AG08396 (cell line): ENCODE results near the gene B3GNT7.
"Not testable (repeated sequence)": the region's sequence is repeated elsewhere in the genome, so short reads cannot be mapped to it uniquely, and the experiment has no call there.

ENCODE experiments used
- DNase-seq: peaks from one replicate; pipeline ENCODE4 v3.0.0; 2012; ENCODE audit warnings: low spot score, mixed read lengths

B3GNT7 gene

DNA sequence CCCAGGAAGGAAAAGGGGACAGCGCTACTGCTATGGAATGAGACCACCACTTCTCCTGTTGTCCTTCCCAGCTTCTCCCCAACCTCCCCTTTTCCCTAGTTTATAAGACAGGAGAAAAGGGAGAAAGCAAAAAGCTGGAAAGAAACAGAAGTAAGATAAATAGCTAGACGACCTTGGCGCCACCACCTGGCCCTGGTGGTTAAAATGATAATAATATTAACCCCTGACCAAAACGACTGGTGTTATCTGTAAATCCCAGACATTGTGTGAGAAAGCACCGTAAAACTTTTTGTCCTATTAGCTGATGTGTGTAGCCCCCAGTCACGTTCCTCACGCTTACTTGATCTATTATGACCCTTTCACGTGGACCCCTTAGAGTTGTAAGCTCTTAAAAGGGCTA is 5.2 kb downstream of the B3GNT7 start:
- not testable (repeated sequence) for DNase-seq

- DNase-seq, result not testable (repeated sequence)
Observed at GRCh38 chr2:231401101-231401500, 5.6 kb downstream of the B3GNT7 start.

DNA sequence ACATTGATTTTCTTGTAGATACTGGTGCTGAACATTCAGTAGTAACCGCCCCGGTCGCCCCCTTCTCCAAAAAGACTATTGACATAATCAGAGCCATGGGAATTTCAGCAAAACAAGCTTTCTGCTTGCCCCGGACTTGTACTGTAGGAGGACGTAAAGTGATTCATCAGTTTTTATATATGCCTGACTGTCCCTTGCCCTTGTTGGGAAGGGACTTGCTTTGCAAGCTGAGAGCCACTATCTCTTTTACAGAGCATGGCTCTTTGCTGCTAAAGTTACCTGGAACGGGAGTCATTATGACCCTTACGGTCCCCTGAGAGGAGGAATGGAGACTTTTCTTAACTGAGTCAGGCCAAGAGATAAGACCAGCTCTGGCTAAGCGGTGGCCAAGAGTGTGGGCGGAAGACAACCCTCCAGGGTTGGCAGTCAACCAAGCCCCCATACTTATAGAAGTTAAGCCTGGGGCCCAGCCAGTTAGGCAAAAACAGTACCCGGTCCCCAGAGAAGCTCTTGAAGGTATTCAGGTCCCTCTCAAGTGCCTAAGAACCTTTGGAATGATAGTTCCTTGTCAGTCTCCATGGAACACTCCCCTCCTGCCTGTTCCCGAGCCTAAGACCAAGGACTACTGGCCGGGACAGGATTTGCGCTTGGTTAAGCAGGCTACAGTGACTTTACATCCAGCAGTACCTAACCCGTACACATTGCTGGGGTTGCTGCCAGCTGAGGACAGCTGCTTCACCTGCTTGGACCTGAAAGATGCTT is 8.1 kb downstream of the B3GNT7 start:
- DNase-seq, result not testable (repeated sequence)

DNA sequence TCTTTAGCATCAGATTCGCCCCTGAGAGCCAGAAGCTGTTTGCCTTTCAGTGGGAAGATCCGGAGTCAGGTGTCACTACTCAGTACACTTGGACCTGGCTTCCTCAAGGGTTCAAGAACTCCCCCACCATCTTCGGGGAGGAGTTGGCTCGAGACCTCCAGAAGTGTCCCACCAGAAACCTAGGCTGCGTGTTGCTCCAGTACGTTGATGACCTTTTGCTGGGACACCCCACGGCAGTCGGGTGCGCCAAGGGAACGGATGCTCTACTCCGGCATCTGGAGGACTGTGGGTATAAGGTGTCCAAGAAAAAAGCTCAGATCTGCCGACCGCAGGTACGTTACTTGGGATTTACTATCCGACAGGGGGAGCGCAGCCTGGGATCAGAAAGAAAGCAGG is 8.7 kb downstream of the B3GNT7 start:
- DNase-seq, result not testable (repeated sequence)

DNA sequence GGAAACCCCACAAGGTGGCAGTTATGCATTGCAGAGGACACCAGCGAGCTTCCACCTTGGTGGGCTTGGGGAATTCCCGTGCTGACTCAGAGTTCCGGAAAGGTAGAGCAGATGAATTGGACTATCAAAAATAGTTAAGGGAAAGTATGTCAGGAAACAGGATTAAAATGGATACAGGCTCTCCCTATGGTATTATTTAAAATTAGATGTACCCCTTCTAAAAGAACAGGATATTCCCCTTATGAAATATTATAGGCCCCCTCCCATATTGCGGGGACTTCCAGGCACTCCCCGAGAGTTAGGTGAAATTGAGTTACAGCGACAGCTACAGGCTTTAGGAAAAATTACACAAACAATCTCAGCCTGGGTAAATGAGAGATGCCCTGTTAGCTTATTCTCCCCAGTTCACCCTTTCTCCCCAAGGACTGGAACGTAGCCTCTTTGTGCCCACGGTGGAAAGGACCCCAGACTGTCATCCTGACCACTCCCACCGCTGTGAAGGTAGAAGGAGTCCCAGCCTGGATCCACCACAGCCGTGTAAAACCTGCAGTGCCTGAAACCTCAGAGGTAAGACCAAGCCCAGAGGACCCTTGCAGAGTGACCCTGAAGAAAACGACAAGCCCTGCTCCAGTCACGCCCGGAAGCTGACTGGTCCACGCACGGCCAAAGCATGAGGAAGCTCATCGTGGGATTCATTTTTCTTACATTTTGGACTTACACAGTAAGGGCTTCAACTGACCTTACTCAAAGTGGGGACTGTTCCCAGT is 10.3 kb downstream of the B3GNT7 start:
- DNase-seq, result not testable (repeated sequence)

- not testable (repeated sequence) for DNase-seq
Observed at GRCh38 chr2:231407686-231408085, 12.2 kb downstream of the B3GNT7 start.

DNA sequence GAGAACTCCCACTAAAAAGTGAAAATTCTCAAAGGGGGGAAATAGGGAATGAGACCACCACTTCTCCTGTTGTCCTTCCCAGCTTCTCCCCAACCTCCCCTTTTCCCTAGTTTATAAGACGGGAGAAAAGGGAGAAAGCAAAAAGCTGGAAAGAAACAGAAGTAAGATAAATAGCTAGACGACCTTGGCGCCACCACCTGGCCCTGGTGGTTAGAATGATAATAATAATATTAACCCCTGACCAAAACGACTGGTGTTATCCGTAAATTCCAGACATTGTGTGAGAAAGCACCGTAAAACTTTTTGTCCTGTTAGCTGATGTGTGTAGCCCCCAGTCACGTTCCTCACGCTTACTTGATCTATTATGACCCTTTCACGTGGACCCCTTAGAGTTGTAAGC is 12.8 kb downstream of the B3GNT7 start:
- not testable (repeated sequence) for DNase-seq

GRCh38 chr2:231409776-231410175 is 14.3 kb downstream of the B3GNT7 start:
- DNase-seq, result no peak

DNA sequence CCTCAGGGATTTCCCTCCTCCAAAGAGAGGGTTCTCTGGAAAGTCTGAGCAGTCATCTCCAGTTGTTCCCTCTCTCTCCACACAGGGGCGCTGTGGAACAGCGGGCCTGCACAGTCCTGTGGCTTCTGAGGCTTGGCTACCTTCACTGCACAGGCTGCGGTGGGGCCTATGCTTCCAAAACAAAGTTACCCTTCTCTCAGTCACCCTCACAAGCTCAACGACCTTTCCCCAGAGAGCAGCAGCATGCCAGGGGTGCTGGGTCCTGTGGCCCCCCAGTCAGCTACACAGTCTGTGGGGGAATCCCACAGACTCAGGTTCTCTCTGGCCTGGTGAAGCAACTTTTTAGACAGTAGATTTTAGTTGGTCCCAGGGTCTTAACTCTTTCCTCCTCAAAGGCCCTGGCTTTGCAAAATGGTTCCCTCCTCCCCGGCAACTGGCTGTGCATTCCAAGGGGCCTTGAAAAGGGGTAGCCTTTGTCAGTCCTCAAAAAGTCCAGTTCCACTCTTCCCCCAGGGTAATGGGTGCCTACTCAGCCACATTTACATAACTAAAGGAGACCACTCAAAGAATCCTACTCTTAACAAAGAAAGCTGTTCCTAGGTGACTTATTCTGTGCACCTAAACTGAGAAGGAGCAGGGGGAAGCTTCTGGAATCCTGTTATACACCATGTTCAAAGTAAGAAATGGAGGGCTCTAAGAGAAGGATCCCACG is 14.9 kb downstream of the B3GNT7 start:
- DNase-seq, result no peak

DNA sequence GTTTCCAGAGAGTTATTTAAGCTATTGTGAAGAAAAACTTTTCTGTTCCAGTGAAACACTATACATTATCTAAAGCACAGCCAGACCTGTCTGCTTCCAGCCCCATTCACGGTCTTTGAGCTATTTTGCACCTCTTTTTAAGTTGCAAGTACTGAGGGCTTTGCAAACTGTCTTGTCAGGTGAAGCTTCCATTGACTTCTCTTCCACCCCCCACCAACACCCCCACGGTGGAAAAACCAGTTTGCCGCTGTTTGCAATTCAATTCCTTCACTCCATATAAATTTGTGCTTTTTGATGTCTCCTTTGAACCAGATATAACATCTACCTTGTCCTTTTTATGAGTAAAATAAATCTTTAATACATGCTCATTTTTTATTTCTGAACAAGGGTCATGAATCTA is 15.7 kb downstream of the B3GNT7 start:
- DNase-seq, result no peak

GRCh38 chr2:231411831-231412617 is 16.5 kb downstream of the B3GNT7 start:
- peak; percentile 93 for DNase-seq

DNA sequence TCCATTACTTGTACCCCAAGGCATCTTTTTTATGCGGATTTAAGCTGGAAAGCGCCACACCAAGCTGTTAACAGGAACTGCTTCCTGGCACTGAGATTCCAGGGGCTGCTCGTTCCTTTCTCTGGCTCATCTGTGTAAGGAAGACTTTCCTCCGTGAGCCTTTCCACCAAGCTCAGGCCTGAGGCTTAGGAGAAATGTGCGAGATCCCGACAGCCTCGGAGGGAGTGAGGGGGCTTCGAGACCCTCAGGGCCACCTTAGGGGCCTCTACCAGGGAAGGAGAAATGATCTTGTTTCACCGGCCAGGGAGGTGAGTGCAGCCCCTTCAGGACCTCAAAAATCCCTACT is 17.1 kb downstream of the B3GNT7 start:
- no peak for DNase-seq

GRCh38 chr2:231413456-231413855 is 17.9 kb downstream of the B3GNT7 start:
- DNase-seq, result no peak

GRCh38 chr2:231413921-231414476 is 18.5 kb downstream of the B3GNT7 start:
- DNase-seq, result no peak

- DNase-seq, result no peak
Observed at GRCh38 chr2:231415029-231415428, 19.5 kb downstream of the B3GNT7 start.

DNA sequence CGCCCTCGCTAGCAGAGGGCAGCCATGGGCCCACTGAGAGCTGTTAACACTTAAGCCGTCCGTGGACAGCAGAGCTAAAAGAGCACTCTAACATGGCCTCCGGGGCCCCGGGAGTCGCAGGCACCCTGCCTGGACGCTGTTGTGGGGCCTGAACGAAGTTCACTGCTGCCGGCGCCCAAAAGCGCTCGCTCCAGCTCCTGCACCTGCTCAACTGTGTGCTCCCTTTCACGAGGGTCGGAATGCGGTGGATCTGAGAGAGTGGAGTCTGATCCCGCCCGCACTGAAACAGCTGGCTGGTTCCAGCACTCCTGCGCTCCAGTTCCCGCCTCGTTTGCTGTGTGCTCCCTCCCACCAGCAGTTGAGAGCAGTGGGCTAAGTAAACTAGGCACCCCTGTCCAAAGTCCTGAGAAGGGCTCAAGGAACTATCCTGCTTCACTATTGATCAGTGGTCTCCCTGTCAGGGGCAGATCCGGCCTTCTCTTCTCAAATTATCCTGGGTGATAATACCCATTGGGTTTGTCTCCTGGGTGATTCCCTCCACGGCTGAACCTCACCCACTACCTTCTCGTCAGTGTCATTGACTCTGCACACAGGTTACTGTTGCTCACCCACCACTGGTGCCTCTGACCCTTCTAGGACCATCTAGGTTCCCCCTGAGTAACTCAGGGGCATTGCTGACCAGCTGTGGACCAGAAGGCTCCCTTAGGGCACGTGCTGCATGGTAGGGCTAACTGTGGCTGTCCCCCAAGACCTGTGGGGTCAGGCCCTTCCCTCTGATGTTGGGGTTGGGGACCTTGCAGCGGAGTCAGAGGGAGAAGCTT is 23.5 kb downstream of the B3GNT7 start:
- no peak for DNase-seq

GRCh38 chr2:231421051-231421580 is 25.6 kb downstream of the B3GNT7 start:
- no peak for DNase-seq

DNA sequence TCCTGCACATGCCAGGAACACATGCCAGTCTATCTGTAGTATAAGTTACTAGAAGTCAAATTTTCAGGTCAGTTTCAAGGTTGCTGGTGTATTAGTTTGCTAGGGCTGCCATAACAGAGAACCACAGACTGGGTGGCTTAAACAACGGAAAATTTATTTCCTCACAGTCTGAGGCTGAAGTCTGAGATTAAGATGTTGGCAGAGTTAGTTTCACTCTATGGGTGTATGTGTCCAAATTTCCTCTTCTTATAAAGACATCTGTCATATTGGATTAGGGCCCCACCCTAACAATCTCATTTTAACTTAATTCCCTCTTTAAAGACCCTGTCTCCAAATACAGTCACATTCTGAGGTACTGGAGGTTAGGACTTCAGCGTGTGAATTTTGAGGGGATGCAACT is 26.5 kb downstream of the B3GNT7 start:
- no peak for DNase-seq

DNA sequence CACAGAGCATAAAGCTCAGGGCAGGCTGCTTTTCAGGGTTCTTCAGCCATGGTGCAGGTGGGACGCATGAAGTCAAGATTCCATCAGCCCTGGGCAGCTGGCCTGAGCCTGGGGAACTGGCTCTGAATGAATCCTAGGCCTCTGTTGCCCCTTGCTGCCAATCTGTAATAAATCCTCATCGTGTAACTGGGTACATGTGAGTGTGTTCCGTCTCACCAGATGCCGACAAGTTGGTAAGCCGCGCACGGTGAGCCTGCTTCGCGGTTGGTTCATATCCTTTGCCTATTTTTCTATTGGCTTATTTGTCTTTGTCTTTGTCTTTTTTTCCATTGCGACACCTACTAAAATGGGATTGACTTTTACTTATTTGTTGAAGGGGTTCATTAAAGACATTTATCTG is 27.7 kb downstream of the B3GNT7 start:
- DNase-seq, result no peak

DNA sequence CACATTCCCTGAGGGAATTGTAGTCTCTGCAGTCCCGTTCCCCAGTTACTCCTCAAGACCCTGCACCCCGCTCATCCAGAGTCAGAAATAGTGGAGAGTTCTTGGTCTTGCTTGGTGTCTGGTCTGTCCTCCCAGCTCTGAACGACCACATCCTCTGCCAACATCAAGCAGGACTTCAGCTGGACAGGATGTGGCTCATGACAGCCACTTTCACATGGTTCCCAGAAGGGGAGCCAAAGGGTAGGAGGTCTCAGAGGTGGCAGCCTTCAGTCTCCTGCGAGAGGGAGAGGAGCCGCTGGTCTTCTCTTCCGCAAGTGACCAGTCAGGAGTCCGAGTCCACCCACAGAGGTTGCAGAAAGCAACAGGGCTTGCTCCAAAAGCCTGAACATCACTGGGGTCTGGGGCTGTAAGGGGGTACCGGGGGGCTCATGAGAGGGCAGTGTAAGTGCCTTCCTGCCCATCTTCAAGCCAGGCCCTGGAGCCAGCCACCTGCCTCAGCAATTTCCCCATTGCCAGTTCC is 29.8 kb downstream of the B3GNT7 start:
- DNase-seq, result no peak
